ENCODE results near the gene PNMA6A. TPM values are rescaled to one million over a fixed set of nuclear protein-coding genes. Genes with fewer than 3 reads are reported as not detected.

PNMA6A gene
- total and polyA plus RNA-seq, 2 of the 4 experiments (the other 2 are of a cell fraction), result 0.18 to 0.21 TPM

DNA sequence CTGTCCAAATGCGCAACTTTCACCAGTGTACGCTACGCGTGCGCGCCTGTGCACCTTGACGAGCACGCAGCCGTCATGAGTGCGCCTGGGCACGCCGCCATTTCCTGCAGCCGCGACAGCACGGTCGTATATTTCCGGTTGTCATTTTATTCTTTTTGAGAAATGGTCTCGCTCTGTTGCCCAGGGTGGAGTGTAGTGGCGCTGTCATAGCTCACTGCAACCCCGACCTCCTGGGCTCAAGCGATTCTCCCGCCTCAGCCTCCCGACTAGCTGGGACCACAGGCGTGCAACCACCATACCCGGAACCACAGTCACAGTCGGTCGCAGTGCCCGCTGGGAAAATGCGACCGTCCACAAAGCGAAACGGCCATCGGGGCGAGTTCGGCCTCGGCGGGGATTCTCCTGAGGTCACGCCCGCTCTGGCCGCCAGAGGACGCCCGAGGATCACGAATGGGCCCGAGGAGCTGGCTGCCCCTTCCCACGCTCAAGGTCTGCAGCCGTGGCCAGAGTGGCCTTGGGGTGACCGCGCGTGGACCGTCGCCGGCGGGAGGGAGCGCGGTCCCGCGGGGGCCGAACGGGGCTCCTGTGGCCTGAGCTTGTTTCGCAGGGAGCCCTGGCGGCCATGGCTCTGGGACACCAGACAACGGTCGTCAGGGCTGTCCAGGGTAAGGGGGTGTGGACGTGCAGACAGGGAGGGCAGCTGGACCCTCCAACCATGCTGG lies 39.7 kb upstream of the PNMA6A start:
- Histone ChIP-seq H2BK15ac (ENCODE audit: low read depth, low read length) (no peak overlapping the region), H2AK9ac (replicated peaks; ENCODE audit: low read depth, low read length, poor library complexity) (no peak overlapping the region), H4K20me1 (ENCODE audit: insufficient read depth, low read length) (no peaks in the 10 kb centered on the region), H3K9ac (ENCODE audit: low read depth, low read length) (no peak overlapping the region), H3K4me1 (ENCODE audit: control insufficient read depth, insufficient read depth, low read length) (no peaks in the 10 kb centered on the region), H3K36me3 (ENCODE audit: control insufficient read depth, insufficient read depth, low read length) (no peaks in the 10 kb centered on the region), H4K8ac (ENCODE audit: low read depth in 2 of 2, low read length in 2 of 2) (peak overlapping the region; percentile 22 to 95; a peak in 3 of 4 replicates), H3K4ac (ENCODE audit: low read depth, low read length) (no peak overlapping the region; the same call in 1 of the 2 replicates), H3K79me1 (ENCODE audit: low read depth in 1 of 2, low read length in 2 of 2) (no peaks in the 10 kb centered on the region), H3K27ac (ENCODE audit: insufficient read depth, low read length) (no peak overlapping the region), H2AFZ (replicated peaks; ENCODE audit: low read length, poor library complexity) (peak overlapping the region; percentile 78), H4K91ac (ENCODE audit: insufficient read depth, low read depth, low read length) (no peak overlapping the region), H3K56ac (ENCODE audit: extremely low read depth, insufficient read depth, low read length) (no peak overlapping the region), H2BK120ac (ENCODE audit: low read depth, low read length) (no peak overlapping the region), H3K4me2 (ENCODE audit: low read depth, low read length) (peak overlapping the region; percentile 75), H3K9me1 (ENCODE audit: insufficient read depth, low read length) (no peaks in the 10 kb centered on the region), H2BK5ac (ENCODE audit: low read depth, low read length, poor library complexity, severe bottlenecking) (no peak overlapping the region), H3K27me3 (ENCODE audit: control insufficient read depth, insufficient read depth, low read length) (no peaks in the 10 kb centered on the region; the same call in 1 of the 2 replicates), H3K18ac (ENCODE audit: low read depth, low read length) (no peak overlapping the region), H3K23ac (ENCODE audit: low read depth, low read length) (no peak overlapping the region), H2BK20ac (ENCODE audit: low read depth, low read length) (no peak overlapping the region), H3K4me3 (ENCODE audit: insufficient read depth, low read depth, low read length) (no peak overlapping the region), H3K9me3 (ENCODE audit: control insufficient read depth, insufficient read depth, low read length) (no peaks in the 10 kb centered on the region; the same call in none of the 2 replicates), H2AK5ac (ENCODE audit: low read depth, low read length) (no peak overlapping the region), H4K5ac (ENCODE audit: low read depth, low read length) (no peak overlapping the region; the same call in 1 of the 2 replicates), H3K14ac (replicated peaks; ENCODE audit: low read depth, low read length) (no peak overlapping the region)
- ChIA-PET POLR2A (ENCODE audit: unreplicated experiment) (no interaction called here), CTCF (interaction anchor here (0.9 kb wide), 1 partner anchor 19 kb away, joined by 3 read pairs; no protein-coding TSS in a partner anchor)
- TF ChIP-seq, protein P1, sequence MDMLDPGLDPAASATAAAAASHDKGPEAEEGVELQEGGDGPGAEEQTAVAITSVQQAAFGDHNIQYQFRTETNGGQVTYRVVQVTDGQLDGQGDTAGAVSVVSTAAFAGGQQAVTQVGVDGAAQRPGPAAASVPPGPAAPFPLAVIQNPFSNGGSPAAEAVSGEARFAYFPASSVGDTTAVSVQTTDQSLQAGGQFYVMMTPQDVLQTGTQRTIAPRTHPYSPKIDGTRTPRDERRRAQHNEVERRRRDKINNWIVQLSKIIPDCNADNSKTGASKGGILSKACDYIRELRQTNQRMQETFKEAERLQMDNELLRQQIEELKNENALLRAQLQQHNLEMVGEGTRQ (IDR thresholded peaks at IDR 0.05; ENCODE audit: low read depth, low read length), result no peak
- no peak for TF ChIP-seq BHLHE40 (IDR thresholded peaks at IDR 0.05; ENCODE audit: low read depth, low read length)
- TF ChIP-seq RCOR1 (IDR thresholded peaks at IDR 0.05; ENCODE audit: insufficient replicate concordance, low read length), result no peak
- TF ChIP-seq, protein P2, sequence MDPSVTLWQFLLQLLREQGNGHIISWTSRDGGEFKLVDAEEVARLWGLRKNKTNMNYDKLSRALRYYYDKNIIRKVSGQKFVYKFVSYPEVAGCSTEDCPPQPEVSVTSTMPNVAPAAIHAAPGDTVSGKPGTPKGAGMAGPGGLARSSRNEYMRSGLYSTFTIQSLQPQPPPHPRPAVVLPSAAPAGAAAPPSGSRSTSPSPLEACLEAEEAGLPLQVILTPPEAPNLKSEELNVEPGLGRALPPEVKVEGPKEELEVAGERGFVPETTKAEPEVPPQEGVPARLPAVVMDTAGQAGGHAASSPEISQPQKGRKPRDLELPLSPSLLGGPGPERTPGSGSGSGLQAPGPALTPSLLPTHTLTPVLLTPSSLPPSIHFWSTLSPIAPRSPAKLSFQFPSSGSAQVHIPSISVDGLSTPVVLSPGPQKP (IDR thresholded peaks at IDR 0.05; ENCODE audit: borderline replicate concordance, low read depth, low read length), result no peak
- TF ChIP-seq, protein P3, sequence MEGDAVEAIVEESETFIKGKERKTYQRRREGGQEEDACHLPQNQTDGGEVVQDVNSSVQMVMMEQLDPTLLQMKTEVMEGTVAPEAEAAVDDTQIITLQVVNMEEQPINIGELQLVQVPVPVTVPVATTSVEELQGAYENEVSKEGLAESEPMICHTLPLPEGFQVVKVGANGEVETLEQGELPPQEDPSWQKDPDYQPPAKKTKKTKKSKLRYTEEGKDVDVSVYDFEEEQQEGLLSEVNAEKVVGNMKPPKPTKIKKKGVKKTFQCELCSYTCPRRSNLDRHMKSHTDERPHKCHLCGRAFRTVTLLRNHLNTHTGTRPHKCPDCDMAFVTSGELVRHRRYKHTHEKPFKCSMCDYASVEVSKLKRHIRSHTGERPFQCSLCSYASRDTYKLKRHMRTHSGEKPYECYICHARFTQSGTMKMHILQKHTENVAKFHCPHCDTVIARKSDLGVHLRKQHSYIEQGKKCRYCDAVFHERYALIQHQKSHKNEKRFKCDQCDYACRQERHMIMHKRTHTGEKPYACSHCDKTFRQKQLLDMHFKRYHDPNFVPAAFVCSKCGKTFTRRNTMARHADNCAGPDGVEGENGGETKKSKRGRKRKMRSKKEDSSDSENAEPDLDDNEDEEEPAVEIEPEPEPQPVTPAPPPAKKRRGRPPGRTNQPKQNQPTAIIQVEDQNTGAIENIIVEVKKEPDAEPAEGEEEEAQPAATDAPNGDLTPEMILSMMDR (conservative IDR thresholded peaks at IDR 0.05; ENCODE audit: low read depth, low read length), result peak; percentile 80
- no peak for TF ChIP-seq CHD1 (IDR thresholded peaks at IDR 0.05; ENCODE audit: low read depth, low read length)
- peak; percentile 61 for TF ChIP-seq SMC3 (IDR thresholded peaks at IDR 0.05; ENCODE audit: low read depth, low read length)
- TF ChIP-seq RAD21 (IDR thresholded peaks at IDR 0.05; ENCODE audit: low read length), result peak; percentile 90
- TF ChIP-seq MXI1 (IDR thresholded peaks at IDR 0.05; ENCODE audit: borderline replicate concordance, low read depth, low read length), result no peak
- TF ChIP-seq POLR2A (IDR thresholded peaks at IDR 0.05; ENCODE audit: low read depth, low read length), result no peak
- no peak for TF ChIP-seq CEBPB (IDR thresholded peaks at IDR 0.05; ENCODE audit: low read depth, low read length)
- in situ Hi-C loops (cut with MboI; ENCODE audit: low sequenced_read_pairs) (loop anchor here (25.0 kb wide), 1 partner anchor 430 kb away; the partner anchor contains the start of gene HAUS7), dilution Hi-C loops (cut with HindIII; ENCODE audit: low sequenced_read_pairs, unreplicated experiment) (no loop called here), intact Hi-C loops (cut with micrococcal nuclease) (loop anchor here (1.0 to 5.0 kb wide), 4 partner anchors 406 to 635 kb away; no protein-coding TSS in a partner anchor)
- peak; percentile 18 for DNase-seq
- 46% methylated on average over 31 of the region's 64 CpGs; no CpG with 5 or more reads in 1 of the 2 experiments for WGBS, 2 experiments (ENCODE audit: extremely low coverage in 2 of 2, insufficient read length in 1 of 2)
- ATAC-seq (ENCODE audit: low read depth), result peak; percentile 93
- BruUV-seq (replicated peaks), result no TSS peak
